Smooth muscle cell (in vitro differentiated cells): Measurements from ENCODE around the gene TNRC18. TPM values are rescaled to one million over a fixed set of nuclear protein-coding genes. Genes with fewer than 3 reads are reported as not detected.

Source experiments
- DNase-seq: peaks from one replicate; lab custom pipeline; 2025; ENCODE audit not compliant: unreplicated experiment; lab: John Stamatoyannopoulos, UW
- H2AFZ ChIP-seq: fragments of 200-600 bp; sonication (generic); 2 replicates; pipeline ENCODE4 v1.6.0; 2016; ENCODE audit warnings: antibody characterized with exemption, low read depth, mild to moderate bottlenecking
- H3F3A ChIP-seq: fragments of 200-600 bp; sonication (generic); 2 replicates; pipeline ENCODE4 v1.6.0; 2017; ENCODE audit warnings: antibody characterized with exemption, low read depth
- H3K27ac ChIP-seq: fragments of 200-600 bp; sonication (generic); 2 replicates; pipeline ENCODE4 v1.5.1; 2016; ENCODE audit warnings: low read depth, mild to moderate bottlenecking
- H3K27me3 ChIP-seq: fragments of 200-600 bp; sonication (generic); 2 replicates; pipeline ENCODE4 v1.6.1; 2016; ENCODE audit warnings: low read depth, mild to moderate bottlenecking
- H3K36me3 ChIP-seq: fragments of 200-600 bp; sonication (generic); 2 replicates; pipeline ENCODE4 v1.5.1; 2016; ENCODE audit warnings: low read depth
- H3K4me1 ChIP-seq: fragments of 200-600 bp; sonication (generic); 2 replicates; pipeline ENCODE4 v1.5.1; 2016; ENCODE audit warnings: low read depth
- H3K4me2 ChIP-seq: fragments of 200-600 bp; sonication (generic); 2 replicates; pipeline ENCODE4 v1.6.0; 2016; ENCODE audit warnings: mild to moderate bottlenecking
- H3K4me3 ChIP-seq: fragments of 200-600 bp; sonication (generic); 2 replicates; pipeline ENCODE4 v1.5.1; 2016; ENCODE audit warnings: mild to moderate bottlenecking
- H3K79me2 ChIP-seq: fragments of 200-600 bp; sonication (generic); 2 replicates; pipeline ENCODE4 v1.6.0; 2016; ENCODE audit warnings: low read depth, mild to moderate bottlenecking
- H3K9ac ChIP-seq: fragments of 200-600 bp; sonication (generic); 2 replicates; pipeline ENCODE4 v1.6.0; 2016; ENCODE audit warnings: low read depth
- H3K9me3 ChIP-seq: fragments of 200-600 bp; sonication (generic); replicated peaks from 2 replicates; pipeline ENCODE4 v1.5.1; 2016; ENCODE audit warnings: low read depth
- H4K20me1 ChIP-seq: fragments of 200-600 bp; sonication (generic); 2 replicates; pipeline ENCODE4 v1.6.0; 2016; ENCODE audit warnings: low read depth
- CTCF ChIP-seq: fragments of 200-600 bp; sonication (generic); IDR thresholded peaks from 2 replicates; pipeline ENCODE4 v1.5.1; 2017; ENCODE audit warnings: borderline replicate concordance, mild to moderate bottlenecking, antibody characterized with exemption; ENCODE audit not compliant: insufficient read depth, poor library complexity, severe bottlenecking
- WGBS: methylation state at CpG from one replicate; pipeline ENCODE4 v1.1.7; 2016; ENCODE audit warnings: low lambda C conversion rate; 5-methylcytosine and 5-hydroxymethylcytosine counted together
- polyA plus RNA-seq: library from polyadenylated mRNA; unstranded; fragments of >200 nt; fragmentation: Nextera tagmentation; extraction: Ambion mirVana; gene quantifications from 2 replicates; pipeline ENCODE4 v1.2.1, GENCODE V29; 2016
- total RNA-seq: library from RNA; depleted of rRNA; stranded (reverse); fragments of >200 nt; gene quantifications from 2 replicates; pipeline ENCODE4 v1.2.3, GENCODE V29; 2014

The TNRC18 gene
- total and polyA plus RNA-seq, 2 experiments from 2014 or later: 6.4 to 40.3 TPM

DNA sequence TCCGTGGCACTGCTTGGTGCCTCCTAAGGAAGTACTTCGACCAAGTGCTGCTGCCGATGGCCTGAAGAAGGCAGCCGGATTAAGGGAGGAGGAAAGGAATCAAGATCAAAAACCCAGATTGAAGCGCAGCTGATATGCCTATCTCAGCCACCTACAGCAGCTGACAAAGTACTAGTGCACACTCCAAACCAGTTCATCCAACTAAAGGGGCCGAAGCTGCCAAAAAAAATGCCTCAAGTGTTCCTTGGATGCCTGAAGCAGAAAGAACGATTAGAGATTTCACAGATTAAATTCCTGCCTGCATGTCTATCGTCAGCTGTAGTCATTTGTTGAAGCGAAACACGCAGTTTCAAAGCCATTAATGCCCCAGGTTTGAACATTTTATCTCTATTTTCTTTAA, 65.7 kb downstream of the TNRC18 start:
- H3K4me2 ChIP-seq: no peak overlapping the region
- no peak overlapping the region for H3K27ac ChIP-seq
- H3K9me3 ChIP-seq: no peaks in the 10 kb centered on the region
- H3K9ac ChIP-seq: no peak overlapping the region
- peaks cover 9% of the 10 kb centered on the region for H3K36me3 ChIP-seq
- H4K20me1 ChIP-seq: peaks cover 94% of the 10 kb centered on the region
- no peak for DNase-seq
- no peak overlapping the region for H2AFZ ChIP-seq
- TF ChIP-seq CTCF: no peak
- 80% methylated on average over 10 of the region's 10 CpGs for WGBS
- no peaks in the 10 kb centered on the region for H3F3A ChIP-seq
- H3K4me1 ChIP-seq: no peaks in the 10 kb centered on the region
- H3K79me2 ChIP-seq: peaks cover 50% of the 10 kb centered on the region
- no peaks in the 10 kb centered on the region for H3K27me3 ChIP-seq
- no peak overlapping the region for H3K4me3 ChIP-seq

DNA sequence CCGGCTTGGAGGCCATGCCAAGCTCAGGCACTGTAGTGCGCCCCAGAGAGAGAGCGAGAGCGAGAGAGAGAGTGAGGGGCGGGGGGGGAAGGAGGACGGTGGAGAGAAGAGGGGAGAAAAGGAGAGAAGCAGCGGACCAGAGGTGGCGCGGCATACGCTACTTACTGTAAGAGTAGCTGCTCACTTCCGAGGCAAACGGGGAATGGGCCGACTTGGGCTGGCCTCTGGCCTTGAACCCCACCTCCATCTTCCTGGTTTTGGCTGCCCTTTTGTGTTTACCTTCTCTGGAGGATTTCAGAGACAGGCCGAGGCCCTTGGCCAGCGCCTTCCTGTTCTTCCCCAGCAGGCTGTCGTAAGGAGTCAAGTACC, 66.9 kb downstream of the TNRC18 start:
- no peak overlapping the region for H3K4me2 ChIP-seq
- no peak overlapping the region for H3K27ac ChIP-seq
- no peak overlapping the region for H2AFZ ChIP-seq
- H3K27me3 ChIP-seq: no peaks in the 10 kb centered on the region
- H3K79me2 ChIP-seq: peaks cover 50% of the 10 kb centered on the region
- WGBS: 97% methylated on average over 13 of the region's 16 CpGs
- DNase-seq: no peak
- H3K4me3 ChIP-seq: no peak overlapping the region
- no peak for TF ChIP-seq CTCF
- peaks cover 94% of the 10 kb centered on the region for H4K20me1 ChIP-seq
- H3F3A ChIP-seq: no peaks in the 10 kb centered on the region
- H3K4me1 ChIP-seq: no peaks in the 10 kb centered on the region
- no peak overlapping the region for H3K9ac ChIP-seq
- H3K36me3 ChIP-seq: peaks cover 9% of the 10 kb centered on the region
- H3K9me3 ChIP-seq: no peaks in the 10 kb centered on the region

- Histone ChIP-seq H3K4me3 (no peak overlapping the region), H3F3A (no peaks in the 10 kb centered on the region), H2AFZ (no peak overlapping the region), H3K27ac (no peak overlapping the region), H3K9me3 (no peaks in the 10 kb centered on the region), H3K36me3 (peaks cover 9% of the 10 kb centered on the region), H3K4me2 (peak overlapping the region; percentile 22), H3K27me3 (no peaks in the 10 kb centered on the region), H4K20me1 (peaks cover 96% of the 10 kb centered on the region), H3K9ac (no peak overlapping the region), H3K79me2 (peaks cover 54% of the 10 kb centered on the region), H3K4me1 (peaks cover 5% of the 10 kb centered on the region)
- WGBS: 52% methylated on average over 17 of the region's 17 CpGs
- DNase-seq: peak; percentile 6
- TF ChIP-seq CTCF: no peak
Measured at GRCh38 chr7:5354460-5355232, 69.0 kb downstream of the TNRC18 start.
